Mammary epithelial cell (primary cell): ENCODE data around the gene TSHZ3.

Source experiments
- CTCF ChIP-seq, 2 donors: IDR thresholded peaks in 1 of 2; conservative IDR thresholded peaks in 1 of 2; 2 replicates each; pipeline ENCODE4 v1.5.1; 2011 to 2012; ENCODE audit warnings: inconsistent platforms in 2 of 2, low read length in 2 of 2, mild to moderate bottlenecking in 2 of 2, control low read depth in 1 of 2, low read depth in 1 of 2; ENCODE audit not compliant: insufficient read depth in 1 of 2; ENCODE audit errors: extremely low read depth in 1 of 2
- EZH2 ChIP-seq: IDR thresholded peaks from 2 replicates; pipeline ENCODE4 v1.6.1; 2012; ENCODE audit warnings: low read length, inconsistent platforms, borderline replicate concordance

GRCh38 chr19:31391518-31391917 is 42.3 kb upstream of the TSHZ3 start:
- no peak for TF ChIP-seq CTCF (conservative IDR thresholded peaks at IDR 0.05 in 1 of 2, IDR thresholded peaks at IDR 0.05 in 1 of 2; ENCODE audit: extremely low read depth in 1 of 2, insufficient read depth in 1 of 2, low read depth in 1 of 2, low read length in 2 of 2)
- no peak for TF ChIP-seq EZH2
